NOMO-1 (cell line): ENCODE measurements around the gene LTB4R.
A peak's percentile ranks its signal among the peaks of the same experiment; 100 is the strongest.

Experiments used
- DNase-seq, 2 experiments: peaks; one replicate each; lab custom pipeline; 2025; ENCODE audit not compliant: unreplicated experiment in 2 of 2; lab: John Stamatoyannopoulos, UW

Gene LTB4R

GRCh38 chr14:24299255-24300191 is 11.8 kb upstream of the LTB4R start, which contains the start of the genes DHRS1 and NOP9:
DHRS1 (minus strand) TSS chr14:24299780; CDS start chr14:24299106, 674 bp downstream.
NOP9 (plus strand) TSS chr14:24299850; CDS start chr14:24299955, 105 bp downstream.
- DNase-seq, result peak; percentile 83 to 88

GRCh38 chr14:24300326-24300980 is 10.8 kb upstream of the LTB4R start:
- no peak for DNase-seq

DNA sequence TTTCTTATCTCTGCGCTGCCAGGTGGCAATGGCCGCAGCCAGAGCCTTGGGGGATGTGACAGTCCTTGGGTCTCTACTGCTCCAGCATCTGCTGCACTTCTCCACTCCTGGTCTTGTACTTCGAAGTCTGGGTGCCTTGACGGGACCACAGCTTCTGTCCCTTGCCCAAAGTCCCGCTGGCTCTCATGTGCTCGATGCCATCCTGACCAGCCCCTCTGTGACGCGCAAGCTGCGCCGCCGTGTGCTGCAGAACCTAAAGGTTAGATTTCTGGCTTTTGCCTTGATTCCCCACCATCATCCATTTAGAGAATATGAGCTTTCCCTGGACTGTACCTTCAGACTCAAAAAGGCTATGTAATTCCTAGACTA is 7.3 kb upstream of the LTB4R start:
- DNase-seq, result no peak

- DNase-seq, result no peak
These were observed 4.1 kb upstream of the LTB4R start for GRCh38 chr14:24307156-24307574.

DNA sequence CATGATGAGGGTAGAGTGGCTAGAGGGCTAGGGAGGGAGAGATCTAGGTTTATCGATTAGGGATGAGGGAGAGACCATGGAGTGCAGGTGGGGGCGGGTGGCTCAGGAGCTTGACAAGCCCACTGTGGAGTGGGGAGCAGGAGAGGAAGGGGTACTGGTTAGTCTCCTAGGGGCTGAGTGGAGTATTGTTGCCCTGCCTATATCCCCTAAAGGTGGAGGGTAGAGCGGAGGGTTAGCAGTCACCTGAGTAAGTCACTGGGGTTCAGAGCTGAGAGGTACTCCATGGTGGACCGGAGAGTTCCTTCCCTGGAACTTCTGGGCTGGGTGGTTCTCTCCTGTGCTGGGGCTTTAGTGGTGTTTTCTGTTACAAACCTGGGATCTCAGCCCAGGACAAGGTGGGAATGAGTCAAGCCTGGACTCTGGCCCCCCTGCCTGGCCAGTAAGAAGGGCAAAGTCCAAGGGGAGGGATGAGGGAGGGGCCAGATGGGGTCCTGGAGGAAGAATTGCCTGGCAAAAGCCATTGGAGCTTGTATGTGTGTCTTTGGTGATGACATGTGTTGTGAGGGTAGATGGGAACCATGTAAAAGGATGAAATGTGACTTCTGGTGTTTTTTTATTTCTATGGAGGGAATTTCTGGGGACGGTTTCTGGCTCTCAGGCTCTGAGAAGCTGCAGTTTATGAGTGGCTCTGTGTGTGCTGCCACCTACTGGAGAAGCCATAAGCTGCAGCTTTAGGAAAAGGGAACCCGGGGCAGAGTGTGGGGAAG is 3.5 kb upstream of the LTB4R start, which contains the start of gene CIDEB:
Gene CIDEB (minus strand): TSS at position 403 of the 767 bp plus-strand sequence. CDS start 119 bp downstream, at position 284.
- peak; percentile 37 to 60 for DNase-seq

DNA sequence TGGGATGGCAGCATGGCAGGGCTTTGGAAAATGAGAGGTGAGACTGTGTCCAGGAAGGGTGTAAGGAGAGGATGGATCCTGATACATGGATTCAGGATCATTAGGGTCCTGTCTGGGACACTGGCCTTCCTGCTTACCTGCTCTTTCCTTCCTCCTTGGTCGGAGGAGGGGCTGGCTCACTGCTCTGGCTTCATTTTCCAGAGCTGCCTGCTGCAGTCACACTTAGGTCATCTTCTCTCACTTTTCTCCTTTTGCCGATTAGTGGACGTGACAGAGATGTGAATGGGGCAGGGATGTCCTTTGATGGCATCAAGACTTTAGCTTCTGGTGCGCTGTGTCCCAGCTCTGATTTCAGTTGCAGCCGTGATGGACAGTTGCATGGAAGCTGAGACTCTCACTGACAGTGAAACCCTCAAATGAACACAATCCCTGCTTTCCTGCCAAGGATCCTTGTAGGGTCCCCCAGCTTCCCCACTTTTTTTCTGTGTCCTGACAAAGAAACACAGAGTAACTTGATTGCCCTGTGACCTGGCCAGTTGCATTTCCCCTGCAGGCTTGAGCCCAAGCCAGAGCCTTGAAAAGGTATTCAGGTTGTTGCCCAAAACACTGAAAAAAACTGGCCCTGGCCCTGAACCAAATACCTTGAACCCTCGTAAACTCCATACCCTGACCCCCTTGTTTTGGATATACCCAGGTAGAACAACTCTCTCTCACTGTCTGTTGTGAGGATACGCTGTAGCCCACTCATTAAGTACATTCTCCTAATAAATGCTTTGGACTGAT is 2.8 kb upstream of the LTB4R start:
- no peak for DNase-seq

DNA sequence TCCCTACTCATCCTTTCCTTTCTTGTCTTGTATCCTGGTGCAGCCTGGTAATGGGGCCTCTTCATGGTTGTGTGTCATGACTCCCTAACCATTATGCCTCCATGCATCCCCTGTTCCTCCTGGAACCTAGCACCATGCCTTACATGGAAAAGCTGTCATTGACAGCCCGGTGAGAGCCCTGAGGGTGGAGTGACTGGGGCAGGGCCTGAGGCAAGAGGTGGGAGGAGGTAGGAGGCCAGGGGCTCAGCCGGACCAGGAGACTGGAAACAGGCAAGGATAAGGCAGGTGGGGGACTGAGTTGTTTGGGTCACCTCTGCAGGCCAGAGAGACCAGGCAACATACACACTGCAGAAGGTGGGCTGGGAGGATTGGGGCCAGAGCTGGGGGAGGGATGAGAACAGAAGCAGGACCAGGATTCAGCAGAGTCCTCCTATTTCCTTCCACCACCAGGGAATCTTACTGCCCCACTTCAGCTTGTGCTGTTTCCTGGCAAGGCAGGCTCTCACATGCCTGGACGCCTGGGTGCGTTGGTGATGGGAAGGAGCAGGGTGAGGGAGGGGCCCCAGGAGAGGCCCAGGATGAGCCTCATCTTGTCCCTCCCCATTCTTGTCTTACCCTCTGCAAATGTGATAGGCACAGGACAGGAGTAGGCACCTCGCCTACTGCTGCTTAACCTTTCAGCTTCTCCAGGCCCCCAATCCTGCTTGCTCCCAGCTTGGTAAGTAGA is 1.6 kb upstream of the LTB4R start, which contains the start of gene LTB4R2:
Gene LTB4R2 (plus strand): TSS at position 603 of the 727 bp plus-strand sequence. CDS start 525 bp downstream, outside the sequence.
- no peak for DNase-seq

GRCh38 chr14:24310265-24310645 is 1.0 kb upstream of the LTB4R start:
- DNase-seq, result no peak

- peak; percentile 14 to 75 for DNase-seq
These were observed 724 bp downstream of the LTB4R start for GRCh38 chr14:24311837-24312615.

GRCh38 chr14:24312736-24313507 is 1.6 kb downstream of the LTB4R start:
- peak; percentile 83 to 89 for DNase-seq

DNA sequence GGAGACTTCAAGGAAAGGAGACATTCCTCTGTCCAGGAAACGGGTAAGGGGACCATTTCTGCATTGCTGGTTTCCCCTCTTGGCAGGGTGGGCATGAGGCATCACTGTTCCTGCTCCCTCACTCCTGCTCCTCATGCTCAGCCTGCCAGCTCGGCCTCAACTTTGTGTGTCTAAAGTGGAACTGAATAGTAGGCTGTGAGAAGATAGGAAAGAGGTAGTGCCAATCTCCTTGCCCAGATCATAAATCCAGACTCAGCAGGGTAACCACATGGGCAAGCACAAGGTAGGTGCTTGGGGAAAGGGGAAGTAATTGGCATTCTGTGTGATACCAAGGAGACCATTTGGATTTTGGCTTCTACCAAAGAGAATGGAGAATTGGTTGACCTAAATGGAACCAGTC is 2.6 kb downstream of the LTB4R start:
- DNase-seq, result peak; percentile 30 to 72

GRCh38 chr14:24314377-24315193 is 3.3 kb downstream of the LTB4R start:
- no peak for DNase-seq

DNA sequence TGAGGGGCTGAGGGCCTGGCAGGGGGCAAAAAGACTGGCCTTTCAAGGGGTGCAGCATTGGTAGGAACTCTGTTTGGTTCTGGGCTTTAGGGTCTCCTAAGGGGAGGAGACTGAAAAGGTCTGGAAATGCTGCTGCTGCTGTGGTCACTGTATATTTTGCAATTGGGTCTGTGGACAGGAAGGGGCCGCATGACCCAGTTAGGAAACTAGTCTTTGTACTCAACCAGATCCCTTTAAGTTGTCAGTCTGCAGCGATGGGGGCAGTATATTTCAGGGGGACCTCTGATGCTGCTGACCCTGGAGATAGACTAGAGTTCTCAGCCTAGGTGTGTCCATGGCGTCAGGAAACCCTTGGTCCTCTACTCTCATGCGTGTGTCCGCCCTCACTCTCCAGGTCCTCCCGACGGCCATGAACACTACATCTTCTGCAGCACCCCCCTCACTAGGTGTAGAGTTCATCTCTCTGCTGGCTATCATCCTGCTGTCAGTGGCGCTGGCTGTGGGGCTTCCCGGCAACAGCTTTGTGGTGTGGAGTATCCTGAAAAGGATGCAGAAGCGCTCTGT is 4.0 kb downstream of the LTB4R start:
- no peak for DNase-seq

- no peak for DNase-seq
These were observed 4.7 kb downstream of the LTB4R start for GRCh38 chr14:24315807-24316596.

DNA sequence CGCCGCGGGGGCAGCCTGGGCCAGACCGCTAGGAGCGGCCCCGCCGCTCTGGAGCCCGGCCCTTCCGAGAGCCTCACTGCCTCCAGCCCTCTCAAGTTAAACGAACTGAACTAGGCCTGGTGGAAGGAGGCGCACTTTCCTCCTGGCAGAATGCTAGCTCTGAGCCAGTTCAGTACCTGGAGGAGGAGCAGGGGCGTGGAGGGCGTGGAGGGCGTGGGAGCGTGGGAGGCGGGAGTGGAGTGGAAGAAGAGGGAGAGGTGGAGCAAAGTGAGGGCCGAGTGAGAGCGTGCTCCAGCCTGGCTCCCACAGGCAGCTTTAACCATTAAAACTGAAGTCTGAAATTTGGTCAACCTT is 5.3 kb downstream of the LTB4R start:
- DNase-seq, result no peak
